ENCODE data around the gene TFPI. TPM values are rescaled to one million over a fixed set of nuclear protein-coding genes. Genes with fewer than 3 reads are reported as not detected.

TFPI gene
- total RNA-seq, 3 donors from 2014 or later, result 16.3 to 46.7 (median 31.5) TPM

- ATAC-seq (no peak), DNase-seq (no peak)
- Histone ChIP-seq H3K4me1 (ENCODE audit: low read depth) (no peaks in the 10 kb centered on the region), H3K36me3 (ENCODE audit: low read depth) (no peaks in the 10 kb centered on the region), H3K9me3 (no peaks in the 10 kb centered on the region), H3K4me3 (no peak overlapping the region)
- intact Hi-C loops (cut with DNase I, micrococcal nuclease), result no loop called here
- TF ChIP-seq, protein P1, sequence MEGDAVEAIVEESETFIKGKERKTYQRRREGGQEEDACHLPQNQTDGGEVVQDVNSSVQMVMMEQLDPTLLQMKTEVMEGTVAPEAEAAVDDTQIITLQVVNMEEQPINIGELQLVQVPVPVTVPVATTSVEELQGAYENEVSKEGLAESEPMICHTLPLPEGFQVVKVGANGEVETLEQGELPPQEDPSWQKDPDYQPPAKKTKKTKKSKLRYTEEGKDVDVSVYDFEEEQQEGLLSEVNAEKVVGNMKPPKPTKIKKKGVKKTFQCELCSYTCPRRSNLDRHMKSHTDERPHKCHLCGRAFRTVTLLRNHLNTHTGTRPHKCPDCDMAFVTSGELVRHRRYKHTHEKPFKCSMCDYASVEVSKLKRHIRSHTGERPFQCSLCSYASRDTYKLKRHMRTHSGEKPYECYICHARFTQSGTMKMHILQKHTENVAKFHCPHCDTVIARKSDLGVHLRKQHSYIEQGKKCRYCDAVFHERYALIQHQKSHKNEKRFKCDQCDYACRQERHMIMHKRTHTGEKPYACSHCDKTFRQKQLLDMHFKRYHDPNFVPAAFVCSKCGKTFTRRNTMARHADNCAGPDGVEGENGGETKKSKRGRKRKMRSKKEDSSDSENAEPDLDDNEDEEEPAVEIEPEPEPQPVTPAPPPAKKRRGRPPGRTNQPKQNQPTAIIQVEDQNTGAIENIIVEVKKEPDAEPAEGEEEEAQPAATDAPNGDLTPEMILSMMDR (IDR thresholded peaks at IDR 0.05), result no peak
Observed at GRCh38 chr2:187482796-187483195, 71.4 kb downstream of the TFPI start.

DNA sequence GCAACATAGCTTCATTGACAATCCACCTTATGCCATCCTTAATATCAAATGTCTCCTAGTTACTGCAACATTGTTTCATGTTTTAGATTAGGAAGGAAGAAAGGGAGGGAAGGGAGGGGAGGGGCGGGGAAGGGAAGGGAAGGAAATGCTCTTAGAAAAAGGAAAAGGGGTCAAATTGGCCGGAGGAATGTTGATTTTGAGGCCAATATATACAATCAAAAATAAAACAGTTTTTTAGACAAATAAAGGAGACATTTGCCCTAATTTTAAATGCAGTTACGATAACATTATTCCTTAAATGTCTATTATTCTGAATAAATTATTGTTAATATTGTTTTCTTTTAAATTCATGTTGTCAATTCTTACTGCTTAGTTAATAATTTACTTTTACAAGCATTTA lies 72.7 kb downstream of the TFPI start:
- ATAC-seq (no peak), DNase-seq (no peak)
- Histone ChIP-seq H3K9me3 (no peaks in the 10 kb centered on the region), H3K36me3 (ENCODE audit: low read depth) (no peaks in the 10 kb centered on the region), H3K4me3 (no peak overlapping the region), H3K4me1 (ENCODE audit: low read depth) (no peaks in the 10 kb centered on the region)
- TF ChIP-seq, protein P1 (IDR thresholded peaks at IDR 0.05), result no peak
- intact Hi-C loops (cut with DNase I, micrococcal nuclease), result no loop called here

DNA sequence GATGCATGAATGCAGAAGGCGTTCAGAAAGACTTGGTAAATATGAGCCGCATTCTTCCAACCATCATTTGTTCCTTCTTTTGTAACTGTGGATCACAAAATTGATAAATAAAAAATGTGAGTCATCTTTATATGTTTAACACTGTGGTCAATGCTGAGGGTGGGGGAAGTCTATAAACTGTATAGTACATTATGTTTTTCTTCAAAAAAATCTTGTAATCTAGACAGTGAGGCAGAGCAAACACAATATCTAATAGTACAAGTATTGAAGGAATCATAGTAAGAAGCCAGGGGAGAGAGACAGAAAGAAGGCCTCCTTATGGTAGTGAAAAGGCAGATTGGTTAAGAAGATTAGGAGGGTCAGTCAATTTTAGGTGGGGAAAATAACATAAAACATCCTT lies 75.5 kb downstream of the TFPI start:
- intact Hi-C loops (cut with DNase I, micrococcal nuclease), result no loop called here
- ATAC-seq (no peak), DNase-seq (no peak)
- H3K9me3 ChIP-seq, result no peaks in the 10 kb centered on the region
- no peak overlapping the region for H3K4me3 ChIP-seq
- no peaks in the 10 kb centered on the region for H3K4me1 ChIP-seq (ENCODE audit: low read depth)
- H3K36me3 ChIP-seq (ENCODE audit: low read depth), result no peaks in the 10 kb centered on the region
- TF ChIP-seq, protein P1 (IDR thresholded peaks at IDR 0.05), result no peak

DNA sequence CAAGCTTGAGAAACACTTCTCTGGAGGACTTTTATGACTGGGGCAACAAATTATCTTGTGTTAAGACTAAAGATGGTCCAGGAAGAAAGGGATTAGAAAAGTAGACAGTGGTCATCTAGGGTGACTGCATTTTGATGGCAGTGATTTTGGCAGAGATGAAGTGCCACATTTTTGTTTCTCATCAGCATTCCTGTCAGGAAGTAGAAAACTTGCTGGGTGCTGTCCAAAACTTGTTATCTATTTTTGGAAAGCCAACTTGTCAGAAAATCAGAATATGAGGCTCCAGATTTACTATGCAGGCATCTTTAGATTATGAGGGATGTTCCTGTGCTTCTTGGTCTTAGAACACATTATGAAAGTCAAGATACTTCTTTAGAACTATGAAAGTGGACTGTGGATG lies 77.2 kb downstream of the TFPI start:
- ATAC-seq (no peak), DNase-seq (no peak)
- Histone ChIP-seq H3K9me3 (no peaks in the 10 kb centered on the region), H3K36me3 (ENCODE audit: low read depth) (no peaks in the 10 kb centered on the region), H3K4me3 (no peak overlapping the region), H3K4me1 (ENCODE audit: low read depth) (no peaks in the 10 kb centered on the region)
- intact Hi-C loops (cut with DNase I, micrococcal nuclease), result no loop called here
- TF ChIP-seq, protein P1 (IDR thresholded peaks at IDR 0.05), result no peak

DNA sequence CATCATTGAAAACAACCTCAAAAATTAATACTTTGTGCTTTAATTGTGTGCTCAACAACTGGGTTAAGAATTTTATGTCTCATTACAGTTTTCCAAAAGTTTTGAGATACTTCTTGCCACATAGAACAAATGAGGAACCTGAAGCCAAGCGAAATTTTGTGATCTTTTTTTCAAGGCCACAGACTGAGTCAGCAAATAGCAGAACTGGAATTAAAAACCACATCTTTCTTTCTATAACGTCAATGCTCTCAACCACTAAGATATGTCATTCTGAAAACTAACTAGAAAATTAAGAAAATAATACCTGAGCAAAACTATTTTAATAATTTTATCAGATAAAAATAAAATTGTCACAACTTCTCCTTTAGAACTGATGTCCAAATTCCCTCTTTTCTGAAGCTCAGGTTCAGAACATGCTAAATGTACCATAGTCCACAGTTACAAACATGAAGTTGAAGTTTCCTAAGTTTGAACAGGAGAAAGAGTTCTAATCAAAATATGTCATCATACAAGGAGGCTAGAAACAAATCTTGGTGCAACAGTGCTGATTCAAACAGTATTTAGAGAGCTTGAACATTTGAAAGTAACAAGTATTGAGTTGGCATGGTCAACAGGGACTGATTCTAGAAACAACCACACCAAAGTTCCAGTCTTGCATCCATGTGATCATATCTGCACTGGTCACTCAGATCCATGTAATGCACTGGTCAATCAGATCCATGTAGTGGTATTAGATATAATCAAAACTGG lies 78.6 kb downstream of the TFPI start:
- Histone ChIP-seq H3K9me3 (no peaks in the 10 kb centered on the region), H3K4me1 (ENCODE audit: low read depth) (no peaks in the 10 kb centered on the region), H3K36me3 (ENCODE audit: low read depth) (no peaks in the 10 kb centered on the region), H3K4me3 (no peak overlapping the region)
- DNase-seq (no peak), ATAC-seq (no peak)
- intact Hi-C loops (cut with DNase I, micrococcal nuclease), result no loop called here
- TF ChIP-seq, protein P1 (IDR thresholded peaks at IDR 0.05), result no peak

Measured in mucosa of descending colon (tissue), 3 donors.